HCT116 (cell line): Measurements from ENCODE around the gene RHOXF1. TPM values are rescaled to one million over a fixed set of nuclear protein-coding genes. Genes with fewer than 3 reads are reported as not detected.
"Not testable (repeated sequence)": the region's sequence is repeated elsewhere in the genome, so short reads cannot be mapped to it uniquely, and the experiment has no call there.

ENCODE experiments used
- ATAC-seq: fragments of 200-7000 bp; cut with Tn5 transposase; 2 replicates; pipeline ENCODE4 v1.9.1; 2020; ENCODE audit warnings: mild to moderate bottlenecking, moderate library complexity
- Bru-seq: library from RNA; stranded (reverse); fragments of 400-500 nt; gene quantifications from one replicate; lab custom pipeline; 2021; lab: Mats Ljungman, UMichigan
- BruChase-seq, 2 experiments: library from RNA; stranded (reverse); fragments of 400-500 nt; gene quantifications; one replicate each; lab custom pipeline; 2021; lab: Mats Ljungman, UMichigan
- BruUV-seq: library from RNA; stranded (reverse); fragments of 400-500 nt; replicated peaks from 2 replicates; lab custom pipeline; 2021; lab: Mats Ljungman, UMichigan
- CTCF ChIA-PET: fragments of 300-600 bp; sonication (Branson Sonifier 250); formaldehyde crosslinking; loops from one replicate; lab custom pipeline; 2021; ENCODE audit warnings: antibody characterized with exemption; lab: Charles Lee
- POLR2A ChIA-PET: fragments of 300-600, 350-600 bp; sonication (Branson Sonifier 250); formaldehyde crosslinking; loops from one replicate; lab custom pipeline; 2021; ENCODE audit warnings: antibody characterized with exemption; lab: Charles Lee
- RAD21 ChIA-PET, 2 experiments: fragments of 300-600 bp; sonication (Branson Sonifier 250); formaldehyde crosslinking; loops; one replicate each; lab custom pipeline; 2023; ENCODE audit warnings: low total read pairs in 2 of 2; ENCODE audit not compliant: uncharacterized antibody in 2 of 2, unreplicated experiment in 2 of 2, low non-redundant PET in 1 of 2; lab: Charles Lee
- DNase-seq: peaks from one replicate; pipeline ENCODE4 v3.0.0-alpha.2; 2010; ENCODE audit warnings: low read depth, low spot score
- H2AFZ ChIP-seq: fragments of 200-600 bp; shearing (Covaris generic), sonication (generic); 2 replicates; pipeline ENCODE4 v1.6.1; 2017; ENCODE audit warnings: low read depth, mixed run types, mixed read lengths, antibody characterized with exemption, low read length; ENCODE audit not compliant: poor library complexity, severe bottlenecking
- H3K27ac ChIP-seq: 2 replicates; pipeline ENCODE4 v1.5.1; 2012; ENCODE audit warnings: low read depth, low read length
- H3K27me3 ChIP-seq: fragments of 200-600 bp; sonication (generic); 2 replicates; pipeline ENCODE4 v1.6.1; 2016; ENCODE audit warnings: mixed run types, low read length, mixed read lengths; ENCODE audit not compliant: insufficient read depth
- H3K36me3 ChIP-seq, 2 experiments: fragments of 200-500 bp in 1 of 2; fragments of 200-600 bp in 1 of 2; sonication (Bioruptor generic) in 1 of 2; sonication (generic) in 1 of 2; 2 replicates each; pipeline versions ENCODE4 v1.5.1 to v1.6.1; 2014 to 2016; ENCODE audit warnings: low read length in 2 of 2, inconsistent platforms in 1 of 2, mixed read lengths in 1 of 2, mixed run types in 1 of 2; ENCODE audit not compliant: insufficient read depth in 2 of 2, control insufficient read depth in 1 of 2
- H3K4me1 ChIP-seq, 2 experiments: fragments of 200-600 bp in 1 of 2; sonication (generic) in 1 of 2; 2 replicates each; pipeline versions ENCODE4 v1.5.1 to v1.6.1; 2012 to 2017; ENCODE audit warnings: low read length in 2 of 2, inconsistent platforms in 1 of 2, mild to moderate bottlenecking in 1 of 2, mixed read lengths in 1 of 2, mixed run types in 1 of 2, moderate library complexity in 1 of 2; ENCODE audit not compliant: insufficient read depth in 2 of 2, control insufficient read depth in 1 of 2
- H3K4me2 ChIP-seq: fragments of 200-600 bp; sonication (generic); 2 replicates; pipeline ENCODE4 v1.6.1; 2017; ENCODE audit warnings: mixed run types, low read length, mixed read lengths
- H3K4me3 ChIP-seq, 2 experiments: fragments of 200-600 bp in 1 of 2; sonication (generic) in 1 of 2; replicated peaks in 1 of 2; 2 replicates each; pipeline ENCODE4 v1.5.1; 2011 to 2016; ENCODE audit warnings: low read length in 2 of 2, control low read depth in 1 of 2, low read depth in 1 of 2, mild to moderate bottlenecking in 1 of 2, mixed read lengths in 1 of 2, mixed run types in 1 of 2
- H3K79me2 ChIP-seq: fragments of 200-600 bp; sonication (generic); 2 replicates; pipeline ENCODE4 v1.6.1; 2017; ENCODE audit warnings: mild to moderate bottlenecking, mixed run types, low read length, moderate library complexity, mixed read lengths; ENCODE audit not compliant: insufficient read depth
- H3K9ac ChIP-seq: fragments of 200-600 bp; sonication (generic); 2 replicates; pipeline ENCODE4 v1.6.1; 2016; ENCODE audit warnings: low read length, mixed read lengths
- H3K9me2 ChIP-seq: fragments of 200-600 bp; sonication (generic), shearing (Covaris generic); 2 replicates; pipeline ENCODE4 v1.6.1; 2017; ENCODE audit warnings: mixed run types, mild to moderate bottlenecking, moderate library complexity; ENCODE audit not compliant: insufficient read depth
- H3K9me3 ChIP-seq, 2 experiments: fragments of 200-500 bp in 1 of 2; fragments of 200-600 bp in 1 of 2; sonication (Bioruptor generic) in 1 of 2; sonication (generic) in 1 of 2; 2 replicates each; pipeline ENCODE4 v1.6.1; 2014 to 2017; ENCODE audit warnings: low read length in 2 of 2, mixed read lengths in 2 of 2, inconsistent platforms in 1 of 2, low read depth in 1 of 2, mild to moderate bottlenecking in 1 of 2, mixed run types in 1 of 2, moderate library complexity in 1 of 2; ENCODE audit not compliant: control insufficient read depth in 1 of 2, insufficient read depth in 1 of 2
- H4K20me1 ChIP-seq: fragments of 200-600 bp; sonication (generic), shearing (Covaris generic); 2 replicates; pipeline ENCODE4 v1.6.1; 2017; ENCODE audit warnings: mixed run types, mild to moderate bottlenecking, moderate library complexity; ENCODE audit not compliant: insufficient read depth
- JUND ChIP-seq: IDR thresholded peaks from 2 replicates; pipeline ENCODE4 v1.6.1; 2012
- intact Hi-C: fragments of 100-400 bp; cut with micrococcal nuclease; formaldehyde crosslinking; loops from 2 replicates; pipeline ENCODE4 v1.10.0; 2022
- long read RNA-seq: library from polyadenylated mRNA; unstranded; transcript quantifications from one replicate; pipeline ENCODE4 v2.0.0, GENCODE V29; 2021; ENCODE audit not compliant: unreplicated experiment
- polyA plus RNA-seq: library from polyadenylated mRNA; unstranded; fragments of >200 nt; gene quantifications from 2 replicates; pipeline ENCODE4 v1.2.1, GENCODE V29; 2012; ENCODE audit warnings: missing spikeins
- total RNA-seq: library from RNA; stranded (reverse); gene quantifications from one replicate; pipeline ENCODE4 v1.2.1, GENCODE V29; 2021; ENCODE audit not compliant: unreplicated experiment

Gene RHOXF1, protein sequence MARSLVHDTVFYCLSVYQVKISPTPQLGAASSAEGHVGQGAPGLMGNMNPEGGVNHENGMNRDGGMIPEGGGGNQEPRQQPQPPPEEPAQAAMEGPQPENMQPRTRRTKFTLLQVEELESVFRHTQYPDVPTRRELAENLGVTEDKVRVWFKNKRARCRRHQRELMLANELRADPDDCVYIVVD
- total RNA-seq, result 0.52 TPM
- polyA plus RNA-seq, result 0.17 and 0.46 TPM in 2 replicates
- Bru-seq, nascent RNA, result percentile 18 among the genes with signal in this experiment
- BruChase-seq, experiment 1, labeled RNA remaining after a 6-hour chase, result percentile 25 among the genes with signal in this experiment
- BruChase-seq, experiment 2, labeled RNA remaining after a 2-hour chase, result percentile 35 among the genes with signal in this experiment
- long read RNA-seq, result 0 reads

DNA sequence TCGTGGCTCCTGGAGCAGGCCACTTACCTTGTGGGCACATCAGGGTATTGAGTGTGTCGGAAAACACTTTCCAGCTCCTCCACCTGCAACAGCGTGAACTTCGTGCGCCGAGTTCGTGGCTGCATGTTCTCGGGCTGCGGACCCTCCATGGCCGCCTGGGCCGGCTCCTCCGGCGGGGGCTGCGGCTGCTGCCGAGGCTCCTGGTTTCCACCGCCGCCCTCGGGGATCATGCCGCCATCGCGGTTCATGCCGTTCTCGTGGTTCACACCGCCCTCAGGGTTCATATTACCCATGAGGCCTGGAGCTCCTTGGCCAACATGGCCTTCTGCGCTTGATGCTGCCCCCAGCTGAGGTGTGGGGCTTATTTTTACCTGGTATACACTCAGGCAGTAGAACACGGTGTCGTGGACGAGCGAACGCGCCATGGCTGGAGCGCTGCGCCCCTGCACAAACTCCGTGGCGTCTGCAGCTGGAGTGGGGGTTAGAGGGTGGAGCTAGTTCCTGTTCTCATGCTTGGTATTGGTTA lies at the start of gene RHOXF1:
TSS of gene RHOXF1 (minus strand) at position 476 of the 526 bp plus-strand sequence. CDS start at position 425, 51 bp downstream.
- H3K79me2 ChIP-seq, result no peaks in the 10 kb centered on the region
- intact Hi-C loops, result no loop called here
- CTCF ChIA-PET, result no interaction called here
- H3K4me2 ChIP-seq, result no peak within 1 kb of the TSS
- BruUV-seq, result no TSS peak
- DNase-seq (no peak), ATAC-seq (no peak)
- RAD21 ChIA-PET, result no interaction called here
- H4K20me1 ChIP-seq, result no peaks in the 10 kb centered on the region
- no peak within 1 kb of the TSS for H3K27ac ChIP-seq
- H2AFZ ChIP-seq, result no peak within 1 kb of the TSS
- POLR2A ChIA-PET, result no interaction called here
- H3K4me1 ChIP-seq, result no peaks in the 10 kb centered on the region
- no peak within 1 kb of the TSS for H3K9ac ChIP-seq
- no peak for TF ChIP-seq JUND
- no peaks in the 10 kb centered on the region for H3K9me2 ChIP-seq
- H3K4me3 ChIP-seq, result no peak within 1 kb of the TSS
- H3K36me3 ChIP-seq, result no peaks in the 10 kb centered on the region
- H3K27me3 ChIP-seq, result no peaks in the 10 kb centered on the region
- no peaks in the 10 kb centered on the region for H3K9me3 ChIP-seq

DNA sequence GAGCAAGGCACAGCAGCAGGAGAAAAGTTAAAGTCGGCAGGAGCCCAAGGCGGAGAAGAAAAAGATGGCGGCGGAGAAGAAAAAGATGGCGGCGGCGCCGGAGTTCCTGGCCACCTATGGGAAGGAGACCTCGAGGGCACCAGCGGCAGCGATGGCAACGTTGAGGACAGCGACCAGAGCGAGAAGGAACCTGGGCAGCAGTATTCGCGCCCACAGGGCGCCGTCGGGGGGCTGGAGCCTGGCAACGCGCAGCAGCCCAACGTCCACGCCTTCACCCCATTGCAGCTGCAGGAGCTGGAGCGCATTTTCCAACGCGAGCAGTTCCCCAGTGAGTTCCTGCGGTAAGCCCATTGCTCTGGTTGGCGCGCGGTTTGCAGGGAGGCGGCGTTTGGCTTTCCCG lies 43.4 kb upstream of the RHOXF1 start:
- DNase-seq, H3K4me2 ChIP-seq, H2AFZ ChIP-seq, intact Hi-C loops, RAD21 ChIA-PET, BruUV-seq, H3K9me3 ChIP-seq, H3K9me2 ChIP-seq, POLR2A ChIA-PET, H4K20me1 ChIP-seq, CTCF ChIA-PET, H3K27me3 ChIP-seq, H3K4me1 ChIP-seq, H3K4me3 ChIP-seq, H3K27ac ChIP-seq, H3K36me3 ChIP-seq, H3K79me2 ChIP-seq, H3K9ac ChIP-seq, ATAC-seq: not testable (repeated sequence)

DNA sequence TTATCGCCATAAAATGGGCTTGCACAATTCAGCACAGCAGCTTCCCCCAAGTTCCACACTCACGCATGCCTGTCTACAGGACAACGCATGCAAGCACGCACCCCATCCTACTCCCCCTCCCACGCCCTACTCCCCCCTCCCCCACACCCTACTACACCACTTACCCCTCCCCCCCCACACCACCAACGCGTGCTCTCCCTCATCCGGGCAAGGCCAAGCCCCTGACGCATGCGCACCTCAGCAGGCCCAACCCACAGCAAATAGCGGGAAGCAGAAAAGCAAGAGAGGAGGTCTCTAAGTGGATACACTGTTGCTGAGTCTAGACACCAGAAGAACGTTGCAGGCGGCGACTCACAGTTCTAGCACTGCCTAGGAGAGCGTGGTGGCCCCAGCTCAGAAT lies 42.6 kb upstream of the RHOXF1 start, which contains the start of gene RHOXF2:
TSS of gene RHOXF2 (plus strand) at position 301 of the 400 bp plus-strand sequence. CDS start 138 bp downstream, outside the sequence.
- H3K4me1 ChIP-seq, H3K9me3 ChIP-seq, H3K27me3 ChIP-seq, H3K4me2 ChIP-seq, H3K79me2 ChIP-seq, CTCF ChIA-PET, H3K27ac ChIP-seq, intact Hi-C loops, DNase-seq, H3K9me2 ChIP-seq, H3K4me3 ChIP-seq, BruUV-seq, H3K9ac ChIP-seq, RAD21 ChIA-PET, POLR2A ChIA-PET, H2AFZ ChIP-seq, H4K20me1 ChIP-seq, ATAC-seq, H3K36me3 ChIP-seq: not testable (repeated sequence)

DNA sequence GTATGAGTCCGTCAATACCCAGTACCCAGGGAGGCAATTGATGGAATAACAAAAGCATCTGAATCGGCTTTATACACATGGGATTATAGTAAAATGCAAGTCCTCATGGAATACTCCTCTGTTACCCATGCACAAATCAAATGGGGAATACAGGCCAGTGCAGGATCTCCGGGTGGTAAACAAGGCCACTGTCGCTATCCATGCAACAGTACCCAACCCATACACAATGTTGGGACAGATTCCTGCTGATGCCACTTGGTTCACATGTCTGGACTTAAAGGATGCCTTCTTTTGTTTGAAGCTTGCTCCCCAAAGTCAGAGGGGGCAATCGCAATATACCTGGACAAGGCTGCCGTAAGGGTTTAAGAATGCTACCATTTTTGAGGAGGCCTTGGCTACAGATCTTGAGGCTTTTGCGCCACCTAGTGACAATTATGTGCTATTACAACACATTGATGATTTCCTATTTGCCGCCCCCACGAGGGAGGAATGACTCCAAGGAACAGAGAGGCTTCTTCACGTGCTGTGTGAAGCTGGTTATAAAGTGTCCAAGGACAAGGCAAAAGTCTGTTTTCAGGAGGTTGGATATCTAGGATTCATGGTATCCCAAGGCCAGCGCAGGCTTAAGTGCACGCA lies 34.5 kb upstream of the RHOXF1 start:
- H3K4me3 ChIP-seq, H3K4me2 ChIP-seq, POLR2A ChIA-PET, H2AFZ ChIP-seq, H3K4me1 ChIP-seq, RAD21 ChIA-PET, H3K9me3 ChIP-seq, H3K27me3 ChIP-seq, H3K27ac ChIP-seq, CTCF ChIA-PET, BruUV-seq, H3K79me2 ChIP-seq, H3K36me3 ChIP-seq, H3K9ac ChIP-seq, H4K20me1 ChIP-seq, DNase-seq, H3K9me2 ChIP-seq, intact Hi-C loops: not testable (repeated sequence)
- peak; percentile 83 for ATAC-seq
